Spleen (tissue), 11 donors: ENCODE results near the gene C11orf87. TPM values are rescaled to one million over a fixed set of nuclear protein-coding genes. Genes with fewer than 3 reads are reported as not detected.

Experiments
- DNase-seq: peaks from one replicate; pipeline ENCODE4 v3.0.0-alpha.2; 2020
- H3K27ac ChIP-seq, 8 donors: fragments of 200-600 bp; sonication (generic) in 7 of 8; 1 replicate in 4 of 8; 2 replicates in 4 of 8; pipeline versions ENCODE4 v1.5.0 to v1.8.0; 2016 to 2021; ENCODE audit warnings: inconsistent platforms in 4 of 8, mild to moderate bottlenecking in 4 of 8, moderate library complexity in 1 of 8
- H3K27me3 ChIP-seq, 7 donors: fragments of 200-600 bp; sonication (generic) in 6 of 7; replicated peaks in 1 of 7; 1 replicate in 4 of 7; 2 replicates in 3 of 7; pipeline versions ENCODE4 v1.5.0 to v1.8.0; 2016 to 2021; ENCODE audit warnings: inconsistent platforms in 3 of 7, mild to moderate bottlenecking in 1 of 7
- H3K36me3 ChIP-seq, 6 donors: fragments of 200-600 bp; sonication (generic) in 5 of 6; 1 replicate in 4 of 6; 2 replicates in 2 of 6; pipeline versions ENCODE4 v1.5.0 to v1.8.0; 2016 to 2021; ENCODE audit warnings: inconsistent platforms in 2 of 6
- H3K4me1 ChIP-seq, 6 donors: fragments of 200-600 bp; sonication (generic) in 5 of 6; 1 replicate in 3 of 6; 2 replicates in 3 of 6; pipeline versions ENCODE4 v1.5.0 to v1.8.0; 2016 to 2021; ENCODE audit warnings: inconsistent platforms in 3 of 6
- H3K4me3 ChIP-seq, 8 donors: fragments of 200-600 bp; sonication (generic) in 7 of 8; 1 replicate in 4 of 8; 2 replicates in 4 of 8; pipeline versions ENCODE4 v1.5.0 to v1.8.0; 2016 to 2021; ENCODE audit warnings: inconsistent platforms in 4 of 8, mild to moderate bottlenecking in 4 of 8, moderate library complexity in 2 of 8
- H3K9me3 ChIP-seq, 8 donors: fragments of 200-600 bp; sonication (generic) in 7 of 8; 1 replicate in 4 of 8; 2 replicates in 4 of 8; pipeline versions ENCODE4 v1.5.0 to v1.8.0; 2016 to 2021; ENCODE audit warnings: inconsistent platforms in 4 of 8
- POLR2A ChIP-seq, 3 donors: fragments of 450-650 bp; IDR thresholded peaks; one replicate each; pipeline ENCODE4 v1.5.1; 2017; ENCODE audit warnings: antibody characterized with exemption in 3 of 3, mild to moderate bottlenecking in 1 of 3
- POLR2AphosphoS5 ChIP-seq, 3 donors: sonication (generic); formaldehyde crosslinking; IDR thresholded peaks; one replicate each; pipeline ENCODE4 v1.5.1; 2017; ENCODE audit warnings: antibody characterized with exemption in 3 of 3
- WGBS, 5 donors: extraction: QIAGEN DNeasy Blood & Tissue Kit in 3 of 5; methylation state at CpG; one replicate each; pipeline versions ENCODE4 v1.1.5 to v1.1.7; 2013 to 2018; 5-methylcytosine and 5-hydroxymethylcytosine counted together
- intact Hi-C: fragments of 100-400 bp; cut with DNase I; formaldehyde crosslinking; loops from one replicate; pipeline ENCODE4 v1.15.0; 2023; ENCODE audit warnings: low total_unique reads
- polyA plus RNA-seq, 3 donors: library from polyadenylated mRNA; stranded (reverse); fragments of 200-250 nt; gene quantifications; one replicate each; pipeline ENCODE4 v1.2.1, GENCODE V29; 2013
- total RNA-seq, 7 donors: library from RNA; depleted of rRNA in 3 of 7; stranded (reverse); fragments of >200 nt in 3 of 7; fragmentation: NEBNext Ultra II Directional in 4 of 7; extraction: Animal tissue kit (Norgen Biotek cat#: 25700) in 4 of 7; gene quantifications; one replicate each; pipeline versions ENCODE4 v1.1.0 to v1.2.1, GENCODE V29; 2016 to 2021
- TF ChIP-seq, protein P1 (sequence below), 11 experiments: fragments of 200-600 bp in 7 of 11; fragments of 450-650 bp in 4 of 11; sonication (generic) in 4 of 11; IDR thresholded peaks in 8 of 11; conservative IDR thresholded peaks in 3 of 11; 1 replicate in 7 of 11; 2 replicates in 4 of 11; pipeline versions ENCODE4 v1.4.0 to v1.8.0; 2016 to 2021; ENCODE audit warnings: antibody characterized with exemption in 11 of 11, inconsistent platforms in 4 of 11, mild to moderate bottlenecking in 1 of 11
- donor health status: healthy with polysubstance abuse.
- donor health status: DM: no; HTN: no; CAD: no; lungs with moderate emphysema.
- donor health status: DM: no; HTN: no; CAD: no.
- donor health status: Bipolar disorder and iron deficiency.
- donor health status: healthy.
- donor health status: DM: no; HTN: no; CAD: no.
- donor health status: DM: yes; HTN: yes; CAD: no.

The C11orf87 gene
- total and polyA plus RNA-seq, 10 donors: 0.02 to 0.42 (median 0.11) TPM; not detected in 4

GRCh38 chr11:109378034-109378433 is 44.0 kb upstream of the C11orf87 start:
- H3K4me1 ChIP-seq: no peaks in the 10 kb centered on the region
- intact Hi-C loops: no loop called here
- H3K4me3 ChIP-seq: no peak overlapping the region
- no peaks in the 10 kb centered on the region for H3K27me3 ChIP-seq
- no peak for DNase-seq
- no peaks in the 10 kb centered on the region for H3K9me3 ChIP-seq
- no peaks in the 10 kb centered on the region for H3K36me3 ChIP-seq
- TF ChIP-seq, protein P1, sequence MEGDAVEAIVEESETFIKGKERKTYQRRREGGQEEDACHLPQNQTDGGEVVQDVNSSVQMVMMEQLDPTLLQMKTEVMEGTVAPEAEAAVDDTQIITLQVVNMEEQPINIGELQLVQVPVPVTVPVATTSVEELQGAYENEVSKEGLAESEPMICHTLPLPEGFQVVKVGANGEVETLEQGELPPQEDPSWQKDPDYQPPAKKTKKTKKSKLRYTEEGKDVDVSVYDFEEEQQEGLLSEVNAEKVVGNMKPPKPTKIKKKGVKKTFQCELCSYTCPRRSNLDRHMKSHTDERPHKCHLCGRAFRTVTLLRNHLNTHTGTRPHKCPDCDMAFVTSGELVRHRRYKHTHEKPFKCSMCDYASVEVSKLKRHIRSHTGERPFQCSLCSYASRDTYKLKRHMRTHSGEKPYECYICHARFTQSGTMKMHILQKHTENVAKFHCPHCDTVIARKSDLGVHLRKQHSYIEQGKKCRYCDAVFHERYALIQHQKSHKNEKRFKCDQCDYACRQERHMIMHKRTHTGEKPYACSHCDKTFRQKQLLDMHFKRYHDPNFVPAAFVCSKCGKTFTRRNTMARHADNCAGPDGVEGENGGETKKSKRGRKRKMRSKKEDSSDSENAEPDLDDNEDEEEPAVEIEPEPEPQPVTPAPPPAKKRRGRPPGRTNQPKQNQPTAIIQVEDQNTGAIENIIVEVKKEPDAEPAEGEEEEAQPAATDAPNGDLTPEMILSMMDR (IDR thresholded peaks at IDR 0.05 in 8 of 11, conservative IDR thresholded peaks at IDR 0.05 in 3 of 11): no peak
- TF ChIP-seq POLR2A (IDR thresholded peaks at IDR 0.05) (no peak), POLR2AphosphoS5 (IDR thresholded peaks at IDR 0.05) (no peak)
- H3K27ac ChIP-seq: no peak overlapping the region

DNA sequence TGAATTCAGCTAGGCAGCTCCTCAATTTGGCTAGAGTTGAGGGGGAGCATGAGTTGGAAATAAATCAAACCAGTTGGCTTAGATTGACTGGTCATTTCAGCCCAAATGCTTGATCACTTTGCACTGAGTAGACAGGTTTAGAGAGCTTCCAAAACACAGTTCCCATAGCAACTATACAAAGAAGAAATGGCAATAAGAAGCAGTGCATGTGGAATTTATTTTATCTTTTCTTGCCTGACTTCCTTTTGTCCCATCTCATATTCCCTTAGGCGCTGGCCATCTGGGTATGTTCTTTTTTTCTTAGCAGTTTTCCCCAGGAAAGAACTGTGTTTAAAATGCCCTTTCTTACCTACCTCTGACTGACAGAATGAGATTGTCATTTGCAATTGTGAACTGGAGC is 38.7 kb upstream of the C11orf87 start:
- intact Hi-C loops: no loop called here
- DNase-seq: no peak
- H3K27me3 ChIP-seq: no peaks in the 10 kb centered on the region
- H3K4me3 ChIP-seq: no peak overlapping the region
- no peaks in the 10 kb centered on the region for H3K36me3 ChIP-seq
- no peaks in the 10 kb centered on the region for H3K9me3 ChIP-seq
- WGBS, 5 donors: 40 to 78% (median 45%) methylated on average over 1 of the region's 1 CpG
- H3K4me1 ChIP-seq: no peaks in the 10 kb centered on the region
- TF ChIP-seq, protein P1 (IDR thresholded peaks at IDR 0.05 in 8 of 11, conservative IDR thresholded peaks at IDR 0.05 in 3 of 11): no peak
- TF ChIP-seq POLR2A (IDR thresholded peaks at IDR 0.05) (no peak), POLR2AphosphoS5 (IDR thresholded peaks at IDR 0.05) (no peak)
- no peak overlapping the region for H3K27ac ChIP-seq

DNA sequence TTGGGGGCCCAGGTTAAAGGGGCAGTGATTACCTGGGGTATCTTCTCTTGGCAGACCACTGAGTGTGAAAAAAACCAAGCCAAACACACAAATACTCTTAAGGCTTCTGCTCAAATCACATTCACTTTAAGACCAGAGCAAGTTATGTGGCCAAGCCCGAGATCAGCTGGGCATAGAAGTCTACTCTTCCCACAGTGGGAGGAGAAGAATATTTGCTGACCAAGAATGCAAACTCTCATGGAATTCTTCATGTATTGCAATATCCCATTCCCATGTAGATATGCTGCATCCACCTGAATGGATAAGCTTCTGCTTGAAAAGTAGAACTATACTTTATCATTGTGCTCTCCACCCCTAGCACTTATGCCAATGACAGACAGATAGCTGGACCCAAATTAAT is 37.1 kb upstream of the C11orf87 start:
- no peak overlapping the region for H3K4me3 ChIP-seq
- H3K27me3 ChIP-seq: no peaks in the 10 kb centered on the region
- DNase-seq: no peak
- 72 to 89% (median 86%) methylated on average over 1 of the region's 1 CpG for WGBS, 5 donors
- no peak overlapping the region for H3K27ac ChIP-seq
- H3K4me1 ChIP-seq: no peaks in the 10 kb centered on the region
- intact Hi-C loops: no loop called here
- H3K36me3 ChIP-seq: no peaks in the 10 kb centered on the region
- TF ChIP-seq, protein P1 (IDR thresholded peaks at IDR 0.05 in 8 of 11, conservative IDR thresholded peaks at IDR 0.05 in 3 of 11): no peak
- TF ChIP-seq POLR2A (IDR thresholded peaks at IDR 0.05): no peak
- TF ChIP-seq POLR2AphosphoS5 (IDR thresholded peaks at IDR 0.05): no peak
- no peaks in the 10 kb centered on the region for H3K9me3 ChIP-seq

DNA sequence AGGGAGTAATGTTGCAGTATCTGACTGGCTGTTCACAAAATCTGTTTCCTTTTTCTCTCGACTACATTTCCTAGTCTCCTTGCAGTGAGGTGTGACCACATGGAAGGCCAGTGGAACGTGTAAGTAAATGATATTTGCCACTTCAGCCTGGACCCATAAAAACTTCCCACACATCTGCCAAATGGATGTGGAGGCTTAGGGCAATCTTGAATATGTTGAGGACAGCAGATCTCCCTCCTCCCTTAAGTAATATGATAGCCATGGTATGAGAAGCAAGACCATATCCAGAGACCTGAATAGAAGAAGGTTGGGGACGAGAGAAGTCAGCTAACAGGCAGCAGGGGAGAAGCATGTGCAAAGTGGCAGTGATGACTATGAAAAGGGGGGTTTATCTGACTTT is 33.0 kb upstream of the C11orf87 start:
- TF ChIP-seq POLR2A (IDR thresholded peaks at IDR 0.05) (no peak), POLR2AphosphoS5 (IDR thresholded peaks at IDR 0.05) (no peak)
- TF ChIP-seq, protein P1 (IDR thresholded peaks at IDR 0.05 in 8 of 11, conservative IDR thresholded peaks at IDR 0.05 in 3 of 11): no peak
- WGBS, 5 donors: 16 to 29% (median 25%) methylated on average over 3 of the region's 3 CpGs
- intact Hi-C loops: no loop called here
- Histone ChIP-seq H3K4me3 (no peak overlapping the region), H3K4me1 (no peaks in the 10 kb centered on the region), H3K27ac (no peak overlapping the region), H3K36me3 (no peaks in the 10 kb centered on the region), H3K9me3 (no peaks in the 10 kb centered on the region), H3K27me3 (no peaks in the 10 kb centered on the region)
- DNase-seq: no peak
